GM19452 (cell line): ENCODE data around the gene HCRTR2.
"Not testable (repeated sequence)": the region's sequence is repeated elsewhere in the genome, so short reads cannot be mapped to it uniquely, and the experiment has no call there.

Experiments used
- ATAC-seq: cut with Tn5 transposase; IDR thresholded peaks from one replicate; pipeline ENCODE4 v1.9.1; 2021; ENCODE audit not compliant: unreplicated experiment

HCRTR2 gene

DNA sequence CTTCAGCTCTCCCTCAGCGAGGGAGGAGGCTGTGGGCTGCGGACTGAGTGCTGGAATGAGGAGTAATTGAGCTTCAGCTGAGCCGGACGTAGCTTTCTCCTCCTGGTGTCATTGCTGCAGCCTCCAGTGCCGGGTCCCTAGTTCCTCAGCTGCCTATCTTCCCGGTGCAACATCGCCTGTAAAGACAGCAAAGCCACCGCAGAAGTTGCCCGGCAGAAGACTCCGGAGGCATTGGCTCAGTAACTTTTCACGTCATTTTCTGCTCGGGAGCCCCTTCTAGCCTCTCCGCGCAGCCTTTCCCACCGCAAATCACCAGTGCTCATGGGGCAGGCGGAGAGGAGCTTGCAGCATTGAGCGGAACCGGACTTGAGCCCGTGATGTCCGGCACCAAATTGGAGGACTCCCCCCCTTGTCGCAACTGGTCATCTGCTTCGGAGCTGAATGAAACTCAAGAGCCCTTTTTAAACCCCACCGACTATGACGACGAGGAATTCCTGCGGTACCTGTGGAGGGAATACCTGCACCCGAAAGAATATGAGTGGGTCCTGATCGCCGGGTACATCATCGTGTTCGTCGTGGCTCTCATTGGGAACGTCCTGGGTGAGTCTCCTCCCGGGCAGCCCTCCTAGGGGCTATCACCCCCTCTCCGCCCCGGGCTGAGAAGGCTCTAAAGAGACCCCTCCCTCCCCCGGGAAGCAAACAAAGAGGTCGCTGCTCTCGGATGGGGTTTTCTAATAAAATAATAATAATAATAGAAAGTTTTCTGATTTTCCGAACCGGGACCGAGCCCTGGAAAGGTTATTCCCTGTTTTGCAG is at the start of gene HCRTR2:
TSS of gene HCRTR2 (plus strand) at position 305 of the 816 bp plus-strand sequence. CDS start at position 378, 73 bp downstream.
- no peak for ATAC-seq

DNA sequence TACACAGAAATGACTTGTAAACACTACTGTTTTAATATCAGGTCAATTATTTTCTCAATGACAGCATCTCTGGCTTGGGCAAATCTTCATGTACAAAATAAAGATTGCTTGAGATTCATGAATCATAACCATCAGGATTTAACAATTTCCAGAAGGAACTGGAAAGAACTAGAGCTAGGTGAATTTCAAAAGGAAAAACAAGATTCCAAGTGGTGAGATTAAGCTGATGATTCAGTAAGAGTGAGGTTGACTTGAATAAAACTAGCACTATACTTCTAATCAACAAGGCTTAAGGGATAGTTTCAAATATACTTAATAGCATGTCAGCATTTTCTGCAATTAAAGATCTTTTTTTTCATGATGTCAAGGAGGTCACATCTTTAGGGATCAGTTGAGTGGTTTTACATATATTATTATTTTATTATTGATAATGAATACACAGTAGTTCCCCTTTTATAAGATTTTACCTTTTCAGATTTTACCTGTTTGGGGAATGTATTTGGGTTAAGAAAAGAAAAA is 43.5 kb upstream of the HCRTR2 start:
- no peak for ATAC-seq

DNA sequence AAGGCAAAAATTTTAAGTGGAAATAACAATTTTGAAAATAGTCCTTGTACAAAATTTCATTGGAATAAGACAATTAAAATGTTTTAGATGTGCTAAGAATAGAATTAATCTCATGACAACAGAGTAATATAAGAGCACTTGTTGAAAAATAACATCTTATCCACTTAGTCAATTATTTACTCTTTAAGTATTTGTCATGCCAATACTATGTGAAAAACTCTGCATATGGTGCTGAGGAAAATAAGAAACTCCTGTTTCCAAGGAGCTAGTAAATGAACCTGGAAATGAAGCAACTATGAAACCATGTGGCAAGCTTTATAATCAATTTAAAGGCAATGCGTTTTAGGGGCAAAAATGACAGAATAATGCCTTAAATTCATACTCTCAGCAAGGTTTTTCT is 42.7 kb upstream of the HCRTR2 start:
- no peak for ATAC-seq

DNA sequence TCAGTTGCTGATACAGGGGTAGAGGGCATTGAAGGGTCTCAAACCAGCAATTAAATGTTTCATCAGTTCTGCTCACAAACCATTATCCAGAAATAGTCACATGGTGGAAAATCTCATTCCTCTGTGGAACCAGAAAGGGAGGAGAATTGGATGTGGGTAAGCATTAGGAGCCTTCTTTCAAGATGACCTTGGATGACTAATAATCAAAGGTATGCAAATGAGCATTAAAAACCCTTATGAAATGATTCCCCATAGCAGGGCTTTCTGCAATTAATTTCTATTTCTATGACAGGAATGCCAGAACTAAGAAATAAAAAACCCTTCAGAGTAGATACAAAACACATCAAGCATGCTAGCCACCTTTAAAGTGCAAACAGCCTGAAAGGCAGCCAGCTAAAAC is 37.4 kb upstream of the HCRTR2 start:
- no peak for ATAC-seq

DNA sequence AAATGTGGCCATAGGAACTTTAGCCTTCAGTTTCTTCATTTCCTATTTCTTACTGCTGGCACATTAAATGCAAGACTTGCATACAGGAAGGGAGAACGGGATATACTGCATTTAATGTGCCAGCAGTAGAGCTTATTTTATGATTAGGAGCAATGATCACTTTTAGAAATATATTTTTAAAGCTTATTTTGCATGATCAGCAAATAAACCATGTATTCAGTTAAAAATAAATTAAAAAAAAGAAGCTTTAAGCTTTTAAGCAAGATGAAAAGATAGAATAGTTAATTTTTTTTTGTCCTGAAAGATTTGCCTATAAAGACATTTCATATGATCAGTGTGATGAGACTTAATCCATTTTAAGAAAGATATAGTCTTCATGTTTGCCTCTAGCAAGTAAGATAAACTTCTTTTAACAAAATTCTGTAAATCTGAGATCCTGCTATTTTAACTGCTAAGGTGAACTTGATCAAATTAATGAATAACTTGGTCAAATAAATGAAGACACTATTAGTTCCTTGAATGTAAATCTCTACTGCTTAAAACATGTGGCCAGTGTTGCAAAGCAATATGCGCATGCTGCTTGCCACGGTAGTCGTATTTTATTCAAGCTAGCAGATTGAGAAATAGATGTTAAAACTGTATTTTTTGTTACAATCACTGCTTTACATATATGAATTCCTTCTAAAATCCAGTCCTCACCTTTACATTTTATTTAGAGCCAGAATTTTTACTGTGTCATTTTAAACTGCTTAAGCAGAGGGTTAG is 36.2 kb upstream of the HCRTR2 start:
- no peak for ATAC-seq

DNA sequence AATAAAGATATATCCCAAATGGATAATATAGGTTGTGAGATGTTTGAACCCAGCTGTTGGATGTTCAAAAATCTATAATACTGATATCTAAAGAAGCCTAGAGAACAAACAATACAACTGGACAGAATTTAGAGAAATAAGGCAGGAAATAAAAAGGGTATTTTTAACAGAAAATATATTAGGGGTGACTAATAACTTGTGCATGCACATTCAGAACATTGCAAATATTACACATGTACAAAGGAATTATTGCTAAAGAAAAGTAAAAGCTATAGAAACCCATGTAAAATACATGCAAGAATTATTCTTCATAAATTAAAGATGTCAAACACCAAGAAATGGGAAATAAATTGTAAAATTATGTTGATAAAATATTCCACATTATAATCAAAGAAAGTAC is 32.7 kb upstream of the HCRTR2 start:
- no peak for ATAC-seq

DNA sequence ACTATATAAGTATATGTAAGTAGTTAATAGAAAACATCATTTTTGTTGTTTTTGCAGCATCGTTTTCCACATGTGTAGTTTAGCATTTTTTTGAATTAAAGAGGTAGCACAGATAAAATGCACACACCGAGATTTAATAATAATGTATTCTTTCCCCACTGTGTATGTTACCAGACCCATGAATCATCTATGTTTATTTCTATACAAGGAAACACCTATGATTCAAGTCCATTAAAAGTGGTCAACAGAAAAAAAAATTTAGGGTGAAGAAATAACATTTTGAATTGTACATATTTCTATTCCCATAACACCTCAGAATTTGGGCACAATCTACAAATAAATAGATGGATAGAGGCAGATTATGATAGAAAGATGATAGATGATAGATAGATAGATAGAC is 31.7 kb upstream of the HCRTR2 start:
- no peak for ATAC-seq

DNA sequence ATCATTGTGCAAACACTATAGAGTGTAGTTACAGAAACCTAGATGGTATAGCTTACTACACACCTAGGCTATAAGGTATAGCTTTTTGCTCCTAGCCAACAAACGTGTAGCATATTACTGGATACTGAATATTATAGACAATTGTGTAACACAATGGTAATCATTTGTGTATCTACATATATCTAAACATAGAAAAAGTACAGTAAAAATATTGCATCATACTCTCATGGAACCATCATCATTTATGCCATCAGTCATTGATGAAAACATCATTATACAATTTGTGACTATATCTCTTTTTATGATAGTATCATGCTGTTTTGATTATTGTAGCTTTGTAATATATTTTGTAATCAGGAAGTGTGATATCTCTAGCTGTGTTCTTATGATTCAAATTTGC is 21.0 kb upstream of the HCRTR2 start:
- no peak for ATAC-seq

DNA sequence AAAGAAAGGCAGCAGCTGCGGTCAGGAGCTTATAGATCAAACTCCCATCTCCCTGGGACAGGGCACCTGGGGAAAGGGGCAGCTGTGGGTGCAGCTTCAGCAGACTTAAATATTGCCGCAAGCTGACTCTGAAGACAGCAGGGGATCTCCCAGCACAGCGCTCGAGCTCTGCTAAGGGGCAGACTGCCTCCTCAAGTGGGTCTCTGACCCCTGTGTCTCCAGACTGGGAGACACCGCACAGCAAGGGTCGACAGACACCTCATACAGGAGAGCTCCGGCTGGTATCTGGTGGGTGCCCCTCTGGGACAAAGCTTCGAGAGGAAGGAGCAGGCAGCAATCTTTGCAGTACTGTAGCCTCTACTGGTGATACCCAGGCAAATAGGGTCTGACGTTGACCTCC is 15.5 kb upstream of the HCRTR2 start:
- not testable (repeated sequence) for ATAC-seq

DNA sequence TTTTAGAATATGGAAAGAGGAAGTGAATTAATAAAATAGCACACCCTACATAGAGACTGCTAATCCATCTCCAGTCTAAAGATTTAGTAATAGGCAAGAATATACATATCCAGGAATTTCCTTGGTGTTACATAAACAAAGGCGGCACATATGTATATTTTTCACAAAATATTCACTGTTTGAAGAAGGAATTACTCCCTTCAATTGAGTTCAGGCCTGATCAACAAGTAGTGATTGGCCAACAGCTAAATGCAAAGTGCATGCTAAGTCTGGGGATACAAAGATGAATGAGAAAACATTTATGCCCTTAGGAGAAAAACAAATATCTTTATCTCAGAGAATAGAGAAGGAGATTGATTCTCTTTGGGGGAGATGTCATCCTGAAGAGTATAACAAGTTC is 6.5 kb upstream of the HCRTR2 start:
- ATAC-seq = no peak

DNA sequence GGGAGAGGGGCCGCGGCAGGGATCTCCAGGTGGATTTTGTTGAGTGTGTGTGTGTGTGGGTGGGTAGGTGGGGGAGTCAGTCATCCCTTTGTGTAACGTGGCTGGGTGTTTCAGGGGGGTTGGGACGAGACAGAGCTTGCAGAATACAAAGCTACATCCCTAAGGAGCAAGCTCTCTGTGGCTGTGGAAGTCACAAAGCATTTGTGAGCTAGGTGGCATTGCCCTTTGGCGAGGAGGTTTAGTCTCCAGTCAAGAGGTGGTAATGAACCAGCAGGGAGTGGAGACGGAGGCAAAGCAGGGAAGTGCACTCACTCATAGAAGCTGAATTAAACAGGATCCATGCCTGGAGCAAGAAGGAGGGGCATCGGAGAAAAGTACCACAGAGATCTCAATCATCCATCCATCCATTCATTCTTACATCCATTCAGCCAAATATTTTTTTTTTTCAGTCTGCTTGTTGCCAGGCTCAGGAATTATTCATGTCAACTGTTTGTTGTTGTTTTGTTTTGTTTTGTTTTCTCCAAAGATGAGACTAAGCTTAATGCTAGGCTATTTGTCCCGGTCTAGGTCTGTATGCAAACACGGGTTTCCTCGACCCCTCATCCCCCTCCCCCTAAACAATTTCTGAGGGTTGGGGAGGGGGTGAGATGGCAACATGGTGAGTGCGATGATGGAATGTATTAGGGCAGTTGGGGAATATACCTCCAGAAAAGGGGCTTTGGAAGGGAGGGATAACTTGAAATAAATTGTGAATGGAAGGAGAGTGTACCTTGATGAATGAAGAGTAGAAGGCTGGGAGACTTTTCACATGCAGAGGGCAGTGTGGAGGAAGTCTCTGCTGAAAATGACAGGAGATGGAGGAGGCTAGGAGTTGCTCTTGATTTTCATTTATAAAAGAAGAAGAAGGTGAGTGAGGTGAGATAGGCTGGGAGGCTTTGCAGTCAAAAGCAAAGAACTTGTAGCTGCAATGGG is 1.0 kb downstream of the HCRTR2 start:
- ATAC-seq = no peak

DNA sequence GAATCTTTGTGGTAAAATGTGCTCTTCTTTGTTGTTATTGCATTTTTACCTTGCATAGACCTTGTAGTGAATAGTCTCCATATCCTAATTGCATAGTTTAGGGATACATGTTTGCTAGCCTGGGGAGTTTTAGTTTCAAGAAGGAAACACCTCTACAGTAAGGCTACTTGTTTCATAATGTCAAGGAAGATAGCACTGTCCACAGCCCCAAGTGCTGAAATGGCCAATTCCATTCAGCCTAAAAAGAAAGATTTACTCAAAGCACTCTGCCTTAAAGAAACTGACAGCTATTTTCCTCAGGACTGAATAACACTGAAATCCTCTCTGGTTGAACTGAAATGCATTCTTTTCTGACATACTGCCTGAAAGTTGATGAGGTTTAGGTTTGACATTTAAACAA is 2.6 kb downstream of the HCRTR2 start:
- ATAC-seq = no peak

DNA sequence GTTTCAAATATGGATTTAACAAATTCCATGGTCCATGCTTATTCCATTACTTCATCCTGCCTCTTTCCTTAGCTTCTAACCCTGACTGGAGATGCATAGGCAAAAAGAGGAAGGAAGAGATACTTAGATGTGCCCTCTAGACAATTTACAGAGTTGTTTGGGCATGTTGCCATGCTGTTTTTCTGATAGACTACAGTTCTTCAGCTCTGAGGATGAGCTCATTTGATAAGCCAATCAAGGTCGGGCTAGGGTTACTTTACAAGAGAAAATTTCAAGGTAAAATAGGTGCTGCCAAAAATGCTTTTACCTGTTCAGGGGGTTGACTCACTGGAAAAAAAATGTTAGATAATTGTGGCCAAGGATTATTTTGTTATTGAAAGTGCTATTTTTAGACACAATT is 5.9 kb downstream of the HCRTR2 start:
- no peak for ATAC-seq

DNA sequence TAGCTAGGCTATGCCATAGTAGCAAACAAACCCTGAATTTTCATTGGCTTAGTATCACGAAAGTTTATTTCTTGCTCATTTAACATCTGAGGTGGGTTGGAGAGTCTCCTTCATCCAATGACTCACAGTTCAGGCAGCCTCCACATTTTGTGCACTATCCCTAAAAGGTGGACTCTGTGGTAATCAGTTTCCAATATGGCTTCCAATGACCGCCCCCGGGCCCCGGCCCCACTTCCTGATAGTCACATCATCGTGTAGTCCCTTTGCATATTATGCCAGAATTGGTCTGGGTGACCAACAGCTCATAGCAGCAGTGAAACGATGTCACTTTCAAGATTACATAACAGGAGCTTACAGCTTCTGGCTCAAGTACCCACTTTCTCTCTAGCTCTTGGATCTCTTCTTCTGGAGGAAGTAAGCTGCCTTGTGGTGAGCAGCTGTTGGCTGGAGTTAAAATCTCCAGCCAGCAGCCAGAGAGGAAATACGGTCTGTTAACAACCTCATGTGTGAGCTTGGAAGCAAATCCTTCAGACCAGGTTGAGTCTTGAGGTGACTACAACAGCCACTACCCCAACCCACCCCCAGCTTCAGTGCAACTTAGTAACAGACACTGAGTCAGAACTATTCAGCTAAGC is 7.8 kb downstream of the HCRTR2 start:
- no peak for ATAC-seq

DNA sequence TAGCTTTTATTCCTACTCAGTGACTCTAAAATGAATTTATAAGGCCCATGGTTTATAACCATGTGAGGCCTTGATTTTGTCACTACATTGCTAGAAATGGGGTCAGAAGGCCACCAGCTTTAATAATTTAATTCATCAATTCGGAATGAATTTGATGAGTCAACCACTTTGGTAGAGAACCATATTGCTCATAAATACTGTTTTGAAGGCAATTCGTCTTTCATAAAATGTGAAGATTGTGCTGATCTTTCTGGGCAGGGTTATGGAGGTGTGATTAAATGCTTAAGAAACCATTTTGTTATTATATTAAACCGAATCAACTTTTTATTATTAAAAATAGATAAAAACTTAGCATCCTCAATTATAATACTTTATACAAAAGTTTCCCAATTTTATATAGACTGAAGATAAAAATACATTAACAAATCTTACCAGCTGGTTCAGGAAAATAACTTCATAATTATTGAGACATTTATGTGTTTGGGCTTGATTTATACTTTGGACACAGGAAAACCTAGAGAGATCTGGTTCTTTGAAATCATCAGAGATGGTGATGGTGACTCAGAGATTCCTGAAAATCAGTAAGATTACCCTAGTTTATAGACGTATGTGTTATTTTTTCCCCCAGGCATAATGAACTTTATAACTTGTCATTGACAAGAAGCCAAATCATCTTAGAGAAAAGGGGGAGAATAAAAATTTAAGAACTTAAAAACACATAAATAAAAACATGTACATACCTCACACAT is 10.6 kb downstream of the HCRTR2 start:
- no peak for ATAC-seq

DNA sequence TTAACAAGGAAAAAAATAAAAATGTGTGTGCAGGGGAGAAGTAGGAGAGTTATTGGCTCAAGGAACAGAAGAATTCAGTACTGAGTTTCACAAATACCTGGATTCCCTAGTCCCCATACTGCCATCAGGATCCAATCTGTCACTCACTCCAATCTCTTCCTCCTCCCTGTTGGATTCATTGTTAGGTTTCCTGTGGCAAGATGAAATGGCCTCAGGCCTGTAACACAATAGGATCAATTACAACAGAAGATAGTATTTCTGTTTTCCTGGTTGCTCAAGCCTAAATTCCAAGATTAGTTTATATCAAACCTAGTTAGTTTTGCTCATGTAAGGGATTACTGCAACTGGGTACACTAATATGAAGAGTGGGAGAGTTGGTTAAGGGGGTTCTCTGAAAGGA is 24.4 kb downstream of the HCRTR2 start:
- ATAC-seq = no peak

DNA sequence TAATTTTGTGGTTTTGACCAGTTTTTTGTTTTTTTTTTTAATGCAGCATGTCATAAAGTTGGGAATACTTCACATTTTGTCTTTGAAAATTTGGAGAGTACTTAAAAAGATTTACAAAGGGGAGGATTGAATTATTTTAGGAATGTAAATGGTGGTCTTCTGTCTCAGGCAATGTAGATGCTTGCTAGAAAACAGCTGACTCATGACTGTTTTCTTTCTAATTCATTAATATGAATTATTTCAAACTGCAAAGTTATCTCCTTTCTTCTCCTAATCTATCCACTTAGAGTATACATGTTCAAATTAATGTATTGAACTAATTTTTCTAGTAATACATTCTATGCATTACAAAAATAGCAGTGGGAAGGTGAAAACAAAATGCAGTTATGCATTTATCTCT is 24.9 kb downstream of the HCRTR2 start:
- no peak for ATAC-seq

DNA sequence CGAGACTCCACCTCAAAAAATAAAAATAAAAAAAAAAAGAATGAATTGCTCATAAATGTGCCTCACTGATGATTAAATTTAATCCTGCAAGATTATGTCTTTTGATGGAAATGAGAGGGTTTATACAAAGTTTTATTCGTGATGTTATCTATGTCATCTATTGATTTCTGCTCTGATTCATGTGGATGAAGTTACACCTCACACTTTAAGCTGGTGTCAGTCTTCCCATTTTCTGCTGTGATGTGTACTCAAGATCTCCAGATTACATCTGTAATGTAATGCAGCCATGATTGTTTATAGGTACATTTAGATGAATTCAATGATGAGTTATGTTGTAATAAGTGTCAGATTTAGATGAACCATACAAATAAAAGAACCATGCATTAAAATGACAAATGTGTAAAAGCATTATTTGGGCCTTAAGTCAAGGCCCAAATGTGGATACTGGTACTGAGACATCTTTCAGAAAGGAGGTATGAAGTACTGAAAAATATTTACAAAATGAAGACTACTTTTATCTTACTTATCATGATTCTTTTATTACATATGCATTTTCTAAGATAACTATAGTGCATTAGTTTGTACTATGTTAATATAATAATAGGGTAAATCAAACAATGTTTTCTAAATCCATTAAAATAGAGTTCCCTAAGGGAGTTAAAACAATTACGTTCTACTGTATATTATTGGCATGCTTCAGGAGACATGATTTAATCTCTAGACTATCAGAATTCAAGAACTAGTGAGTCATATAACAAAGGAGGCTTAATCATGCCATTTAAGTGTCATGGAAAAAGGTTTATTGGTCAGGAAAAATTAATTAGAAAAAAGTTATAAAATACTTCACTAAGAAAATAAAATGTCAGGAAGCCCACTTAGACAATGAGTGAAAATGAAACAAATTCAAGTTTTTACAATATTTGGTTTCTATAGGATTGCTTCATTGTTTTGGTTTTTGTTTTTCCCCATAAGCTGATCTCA is 34.5 kb downstream of the HCRTR2 start:
- ATAC-seq = no peak

DNA sequence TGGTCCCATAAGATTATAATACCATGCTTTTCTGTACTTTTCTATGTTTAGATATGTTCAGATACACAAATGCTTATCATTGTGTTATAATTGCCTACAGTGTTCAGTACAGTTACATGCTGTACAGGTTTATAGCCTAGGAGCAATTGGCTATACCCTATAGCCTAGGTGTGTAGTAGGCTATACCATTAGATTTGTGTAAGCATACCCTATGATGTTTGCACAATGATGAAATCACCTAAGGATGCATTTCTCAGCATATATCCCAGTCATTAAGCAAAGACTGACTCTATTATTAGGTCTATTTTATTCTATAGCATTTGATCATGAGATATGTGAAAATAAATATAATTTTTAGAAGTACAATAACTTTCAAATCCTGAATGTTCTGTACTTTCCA is 36.6 kb downstream of the HCRTR2 start:
- ATAC-seq = no peak
